Stomach (tissue), 4 donors: ENCODE data around the gene AGRP.

ENCODE experiments used
- EP300 ChIP-seq: sonication (generic); formaldehyde crosslinking; IDR thresholded peaks from one replicate; pipeline ENCODE4 v1.6.1; 2017; ENCODE audit warnings: antibody characterized with exemption
- TF ChIP-seq, protein P1 (sequence below), 7 experiments: fragments of 450-650 bp in 4 of 7; fragments of 200-600 bp in 3 of 7; sonication (generic) in 3 of 7; IDR thresholded peaks; one replicate each; pipeline ENCODE4 v1.5.1; 2016 to 2019; ENCODE audit warnings: antibody characterized with exemption in 7 of 7, control low read depth in 2 of 7, mild to moderate bottlenecking in 1 of 7

DNA sequence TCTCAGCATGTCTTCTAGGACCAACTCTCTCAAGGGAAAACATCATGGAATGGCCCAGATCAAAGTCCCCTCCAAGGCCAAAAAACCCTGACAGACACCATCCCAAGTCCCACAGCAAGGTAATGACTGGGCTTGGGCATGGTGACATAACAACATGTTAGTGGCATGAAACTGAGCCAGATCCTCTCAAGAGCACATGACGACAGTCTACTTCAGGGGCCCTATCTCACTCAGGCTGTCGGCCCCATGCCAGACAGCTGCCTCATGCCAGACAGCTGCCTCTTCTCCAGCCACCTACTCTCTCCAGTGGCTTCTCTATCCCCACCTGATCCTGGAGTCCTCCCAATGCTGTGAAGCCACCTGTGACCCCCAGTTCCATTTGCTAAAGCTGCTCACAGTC is 34.0 kb downstream of the AGRP start:
- TF ChIP-seq, protein P1, sequence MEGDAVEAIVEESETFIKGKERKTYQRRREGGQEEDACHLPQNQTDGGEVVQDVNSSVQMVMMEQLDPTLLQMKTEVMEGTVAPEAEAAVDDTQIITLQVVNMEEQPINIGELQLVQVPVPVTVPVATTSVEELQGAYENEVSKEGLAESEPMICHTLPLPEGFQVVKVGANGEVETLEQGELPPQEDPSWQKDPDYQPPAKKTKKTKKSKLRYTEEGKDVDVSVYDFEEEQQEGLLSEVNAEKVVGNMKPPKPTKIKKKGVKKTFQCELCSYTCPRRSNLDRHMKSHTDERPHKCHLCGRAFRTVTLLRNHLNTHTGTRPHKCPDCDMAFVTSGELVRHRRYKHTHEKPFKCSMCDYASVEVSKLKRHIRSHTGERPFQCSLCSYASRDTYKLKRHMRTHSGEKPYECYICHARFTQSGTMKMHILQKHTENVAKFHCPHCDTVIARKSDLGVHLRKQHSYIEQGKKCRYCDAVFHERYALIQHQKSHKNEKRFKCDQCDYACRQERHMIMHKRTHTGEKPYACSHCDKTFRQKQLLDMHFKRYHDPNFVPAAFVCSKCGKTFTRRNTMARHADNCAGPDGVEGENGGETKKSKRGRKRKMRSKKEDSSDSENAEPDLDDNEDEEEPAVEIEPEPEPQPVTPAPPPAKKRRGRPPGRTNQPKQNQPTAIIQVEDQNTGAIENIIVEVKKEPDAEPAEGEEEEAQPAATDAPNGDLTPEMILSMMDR (IDR thresholded peaks at IDR 0.05): no peak
- no peak for TF ChIP-seq EP300
